ENCODE measurements around the gene SERPING1.

Gene SERPING1

DNA sequence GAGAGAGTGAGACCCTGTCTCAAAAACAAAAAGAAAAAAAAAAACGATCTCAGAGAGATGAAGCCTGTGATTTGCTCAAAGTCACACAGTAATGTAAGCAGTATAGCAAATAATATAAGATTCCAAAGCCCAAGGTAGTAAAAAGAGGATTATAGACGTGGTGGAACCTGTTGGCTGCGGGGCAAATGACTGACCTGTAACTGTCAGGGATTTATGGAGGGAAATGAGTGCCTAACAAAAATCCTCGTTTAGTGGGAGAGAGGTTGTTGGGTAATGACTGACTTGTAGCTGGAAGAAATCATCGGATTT is 59.4 kb downstream of the SERPING1 start:
- no peak for DNase-seq

DNA sequence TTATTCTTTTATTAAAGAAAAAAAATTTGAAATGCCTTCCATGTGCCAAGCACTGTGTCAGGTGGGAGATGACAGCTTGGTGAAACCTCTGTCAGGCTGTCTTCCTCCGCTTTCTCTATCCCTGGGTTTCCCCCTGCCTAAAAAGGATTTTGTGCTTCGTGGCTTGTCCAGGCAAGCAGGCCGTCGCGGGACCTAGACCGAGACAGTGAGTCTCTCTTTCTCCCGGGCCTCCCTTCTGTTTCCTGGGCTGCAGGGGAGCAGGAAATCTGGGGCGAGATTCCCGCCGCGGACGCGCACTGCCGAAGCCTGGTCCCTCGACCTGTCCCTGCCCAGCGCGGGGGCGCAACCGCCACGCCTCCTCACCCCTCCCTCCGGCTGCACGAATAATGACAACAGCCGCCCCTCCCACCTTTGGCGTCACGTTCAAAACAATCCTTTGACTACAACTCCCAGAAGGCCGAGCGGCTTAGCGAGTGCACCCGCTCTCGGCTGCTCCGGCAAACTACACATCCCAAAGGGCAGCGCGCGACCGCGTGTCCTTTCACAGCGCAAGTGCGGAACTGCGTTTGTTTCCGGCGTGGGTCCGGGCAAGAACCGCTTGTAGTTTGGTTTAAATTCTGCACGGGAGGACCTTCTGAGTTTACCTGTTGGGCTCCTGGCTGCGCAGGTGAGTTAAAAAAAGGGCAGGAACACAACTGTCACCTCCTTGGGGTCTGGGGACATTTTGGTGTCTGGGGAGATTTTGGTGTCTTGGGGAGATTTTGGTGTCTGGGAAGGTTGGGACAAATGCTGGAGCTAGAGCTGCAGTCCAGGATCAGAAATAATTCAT is 59.9 kb downstream of the SERPING1 start, which contains the start of gene CLP1:
TSS of gene CLP1 (plus strand) at position 569 of the 829 bp plus-strand sequence. CDS start 1,715 bp downstream, outside the sequence.
- DNase-seq = peak; percentile 100

DNA sequence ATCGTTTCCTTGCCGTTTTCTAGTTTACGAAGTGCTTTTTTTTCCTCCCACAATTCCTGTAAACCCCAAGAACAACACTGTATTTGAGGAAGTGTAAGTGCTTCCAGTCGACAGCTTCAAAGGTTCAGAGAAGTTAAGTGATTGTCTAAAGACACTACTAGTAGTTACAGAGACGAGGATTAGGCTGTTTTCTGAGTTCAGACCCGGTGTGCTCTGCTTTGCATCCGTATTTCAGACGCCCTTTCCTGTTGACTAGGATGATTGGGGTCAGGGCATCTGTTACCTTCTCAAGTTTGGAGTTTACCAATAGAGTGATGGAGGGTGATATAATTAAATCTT is 60.5 kb downstream of the SERPING1 start:
- no peak for DNase-seq

GRCh38 chr11:57659669-57660068 is 62.2 kb downstream of the SERPING1 start:
- no peak for DNase-seq

DNA sequence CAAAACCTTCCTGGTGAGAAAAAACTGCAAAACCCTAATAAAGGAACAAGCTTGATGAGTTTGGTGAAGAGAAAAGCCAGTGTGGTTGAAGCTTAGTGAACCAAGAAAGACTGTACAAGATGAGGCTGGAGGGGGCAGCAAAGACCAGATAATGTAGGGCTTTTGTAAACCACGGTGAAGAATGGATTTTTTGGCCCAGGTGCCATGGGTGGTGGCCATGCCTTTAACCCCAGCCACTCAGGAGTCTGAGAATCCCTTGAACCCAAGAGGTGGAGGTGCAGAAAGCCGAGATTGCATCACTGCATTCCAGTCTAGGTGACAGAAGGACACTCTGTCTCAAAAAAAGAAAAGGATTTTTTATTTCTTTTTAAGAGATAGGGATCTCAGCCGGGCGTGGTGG is 65.4 kb downstream of the SERPING1 start:
- no peak for DNase-seq

- no peak for DNase-seq
Observed at GRCh38 chr11:57663975-57664374, 66.5 kb downstream of the SERPING1 start.
